K562 (cell line): ENCODE results near the gene UBE2C. TPM values are rescaled to one million over a fixed set of nuclear protein-coding genes. Genes with fewer than 3 reads are reported as not detected.

Source experiments
- ATAC-seq: fragments of 200-7000 bp; cut with Tn5 transposase; 3 replicates; pipeline ENCODE4 v1.9.1; 2020; ENCODE audit warnings: moderate library complexity
- BruUV-seq: library from RNA; stranded (reverse); fragments of 400-500 nt; replicated peaks from 2 replicates; lab custom pipeline; 2021; lab: Mats Ljungman, UMichigan
- CTCF ChIA-PET: fragments of 300-600 bp; formaldehyde crosslinking; extraction: SDS; loops from one replicate; lab custom pipeline; 2021; ENCODE audit warnings: low intra/inter-chr PET ratio; lab: Yijun Ruan, JAX
- POLR2A ChIA-PET: fragments of 300-600, 350-650 bp; sonication (Branson Sonifier 250); formaldehyde crosslinking; extraction: SDS; loops from one replicate; lab custom pipeline; 2021; ENCODE audit warnings: antibody characterized with exemption, inconsistent platforms; lab: Yijun Ruan, JAX
- DNase-seq, 4 experiments: peaks; one replicate each; pipeline versions ENCODE4 v3.0.0 to v3.0.0-alpha.2; 2011 to 2018; ENCODE audit warnings: low spot score in 3 of 4, mixed read lengths in 3 of 4; ENCODE audit errors: extremely low read depth in 1 of 4
- FAIRE-seq: peaks from 2 replicates; lab custom pipeline; 2011; peaks lifted over from hg19 to GRCh38; lab: Jason Lieb, UNC
- H2AFZ ChIP-seq: 2 replicates; pipeline ENCODE4 v1.6.0; 2011; ENCODE audit warnings: low read depth, low read length, control low read depth, inconsistent platforms
- H3K27ac ChIP-seq: fragments of 200-600 bp; 3 replicates; pipeline ENCODE4 v1.8.0; 2011; ENCODE audit warnings: low read depth, mild to moderate bottlenecking, control low read depth, inconsistent platforms, low read length, moderate library complexity, mixed read lengths; ENCODE audit errors: extremely low read depth
- H3K27me3 ChIP-seq, 2 experiments: fragments of 300-600 bp in 1 of 2; 2 replicates in 1 of 2; 3 replicates in 1 of 2; pipeline versions ENCODE4 v1.6.0 to v1.8.0; 2011; ENCODE audit warnings: inconsistent platforms in 2 of 2, low read length in 2 of 2, mild to moderate bottlenecking in 1 of 2, mixed read lengths in 1 of 2, moderate library complexity in 1 of 2; ENCODE audit not compliant: control insufficient read depth in 2 of 2, insufficient read depth in 2 of 2
- H3K36me3 ChIP-seq: fragments of 300-600 bp; 3 replicates; pipeline ENCODE4 v1.8.0; 2011; ENCODE audit warnings: mild to moderate bottlenecking, low read length, inconsistent platforms; ENCODE audit not compliant: control insufficient read depth, insufficient read depth
- H3K4me1 ChIP-seq, 2 experiments: fragments of 200-600 bp in 1 of 2; replicated peaks in 1 of 2; 2 replicates in 1 of 2; 3 replicates in 1 of 2; pipeline versions ENCODE4 v1.5.1 to v1.8.0; 2011; ENCODE audit warnings: inconsistent platforms in 2 of 2, low read length in 2 of 2, mild to moderate bottlenecking in 1 of 2, mixed read lengths in 1 of 2, moderate library complexity in 1 of 2; ENCODE audit not compliant: control insufficient read depth in 2 of 2, insufficient read depth in 2 of 2
- H3K4me2 ChIP-seq: 2 replicates; pipeline ENCODE4 v1.6.1; 2011; ENCODE audit warnings: low read length, control low read depth, inconsistent platforms, mixed read lengths; ENCODE audit not compliant: insufficient read depth
- H3K4me3 ChIP-seq: fragments of 200-600 bp; sonication (generic), shearing (Covaris generic); 2 replicates; pipeline ENCODE4 v1.5.1; 2016; ENCODE audit warnings: control low read depth, inconsistent platforms
- H3K79me2 ChIP-seq: fragments of 200-600 bp; 3 replicates; pipeline ENCODE4 v1.8.0; 2011; ENCODE audit warnings: low read length, inconsistent platforms; ENCODE audit not compliant: control insufficient read depth, insufficient read depth
- H3K9ac ChIP-seq, 2 experiments: 2 replicates each; pipeline versions ENCODE4 v1.6.0 to v1.6.1; 2011; ENCODE audit warnings: low read depth in 2 of 2, low read length in 2 of 2, control low read depth in 1 of 2, inconsistent platforms in 1 of 2, mild to moderate bottlenecking in 1 of 2, mixed read lengths in 1 of 2; ENCODE audit not compliant: insufficient read depth in 1 of 2
- H3K9me1 ChIP-seq: one replicate; pipeline ENCODE4 v1.6.0; 2011; ENCODE audit warnings: inconsistent platforms, mild to moderate bottlenecking, low read length, moderate library complexity; ENCODE audit not compliant: control insufficient read depth, insufficient read depth
- H3K9me3 ChIP-seq: replicated peaks from 2 replicates; pipeline ENCODE4 v1.5.1; 2011; ENCODE audit warnings: low read depth, low read length, inconsistent platforms; ENCODE audit not compliant: control insufficient read depth, insufficient read depth
- H4K20me1 ChIP-seq: replicated peaks from 2 replicates; pipeline ENCODE4 v1.6.1; 2011; ENCODE audit warnings: low read length, inconsistent platforms, mixed read lengths; ENCODE audit not compliant: control insufficient read depth, insufficient read depth
- FOXK2 ChIP-seq, 2 experiments: fragments of 450-650 bp; IDR thresholded peaks in 1 of 2; conservative IDR thresholded peaks in 1 of 2; 2 replicates each; pipeline ENCODE4 v1.6.1; 2016; ENCODE audit warnings: low read depth in 2 of 2, mild to moderate bottlenecking in 1 of 2
- LARP7 ChIP-seq: fragments of 450-650 bp; IDR thresholded peaks from 2 replicates; pipeline ENCODE4 v1.6.1; 2016
- MCM7 ChIP-seq, 2 experiments: fragments of 450-650 bp; IDR thresholded peaks; 2 replicates each; pipeline ENCODE4 v1.6.1; 2016 to 2018
- MYC ChIP-seq, 2 experiments: fragments of 250-450 bp in 1 of 2; sonication (Bioruptor Pico) in 1 of 2; IDR thresholded peaks; 2 replicates each; pipeline versions ENCODE4 v1.5.1 to v1.6.1; 2012 to 2021; ENCODE audit warnings: low read depth in 2 of 2, borderline replicate concordance in 1 of 2, improper control_type of control experiment in 1 of 2, low read length in 1 of 2, mild to moderate bottlenecking in 1 of 2, moderate library complexity in 1 of 2
- POLR3G ChIP-seq: IDR thresholded peaks from 2 replicates; pipeline ENCODE4 v1.6.1; 2011; ENCODE audit not compliant: insufficient read length, insufficient replicate concordance; ENCODE audit errors: extremely low read depth
- PYGO2 ChIP-seq: fragments of 450-650 bp; IDR thresholded peaks from 2 replicates; pipeline ENCODE4 v1.6.1; 2016; ENCODE audit warnings: mild to moderate bottlenecking, missing genetic modification characterization, moderate library complexity, missing compliant biosample characterization
- ZC3H8 ChIP-seq: fragments of 450-650 bp; IDR thresholded peaks from 2 replicates; pipeline ENCODE4 v1.6.1; 2017
- ZNF354B ChIP-seq: fragments of 250-450 bp; sonication (Bioruptor Pico); IDR thresholded peaks from 2 replicates; pipeline ENCODE4 v1.4.0; 2020
- ZNF561 ChIP-seq: fragments of 450-650 bp; formaldehyde crosslinking; conservative IDR thresholded peaks from 2 replicates; pipeline ENCODE4 v1.4.0; 2020; ENCODE audit warnings: mild to moderate bottlenecking, moderate library complexity
- ZSCAN29 ChIP-seq: fragments of 450-650 bp; IDR thresholded peaks from 2 replicates; pipeline ENCODE4 v1.6.1; 2017
- WGBS: fragments of 100-300 bp; shearing (Covaris generic); methylation state at CpG from one replicate; pipeline ENCODE4 v1.1.6; 2016; ENCODE audit warnings: low coverage, mixed read lengths; ENCODE audit not compliant: insufficient coverage; ENCODE audit errors: missing lambda C conversion rate; 5-methylcytosine and 5-hydroxymethylcytosine counted together
- in situ Hi-C: fragments of 300-500 bp; cut with MboI; formaldehyde crosslinking; loops from 4 replicates; pipeline ENCODE4 v1.15.0; 2018; ENCODE audit warnings: inconsistent platforms, mixed read lengths
- intact Hi-C: fragments of 100-400 bp; cut with micrococcal nuclease; formaldehyde crosslinking; loops from 2 replicates; pipeline ENCODE4 v1.14.2; 2022
- polyA plus RNA-seq, 8 experiments: library from polyadenylated mRNA; depleted of rRNA in 4 of 8; stranded (reverse) in 5 of 8; unstranded in 3 of 8; fragments of >200 nt; fragmentation: Nextera tagmentation in 2 of 8; fragmentation: Illumina TruSeq in 1 of 8; extraction: Ambion mirVana in 2 of 8; extraction: Trizol in 1 of 8; gene quantifications; 2 replicates each; pipeline versions ENCODE4 v1.2.1 to v1.2.3, GENCODE V29; 2011 to 2014; ENCODE audit warnings: inconsistent platforms in 1 of 8, missing spikeins in 1 of 8
- total RNA-seq, 7 experiments: library from RNA; depleted of rRNA in 6 of 7; stranded (reverse); fragments of >200 nt in 6 of 7; fragmentation: Illumina TruSeq in 2 of 7; extraction: Trizol in 2 of 7; gene quantifications; 2 replicates each; pipeline versions ENCODE4 v1.2.1 to v1.2.3, GENCODE V29; 2011 to 2021; ENCODE audit warnings: low replicate concordance in 1 of 7
- TF ChIP-seq, protein P1 (sequence below): fragments of 450-650 bp; formaldehyde crosslinking; IDR thresholded peaks from 2 replicates; pipeline ENCODE4 v1.4.0; 2022; ENCODE audit warnings: missing genetic modification characterization

UBE2C gene
- total and polyA plus RNA-seq, 9 of the 15 experiments (the other 6 are each of a cell fraction or from before 2014, with no cell fraction given): 0.51 to 1.6 (median 0.69) TPM

GRCh38 chr20:45768479-45768878 lies 44.0 kb upstream of the UBE2C start:
- DNase-seq: no peak
- no peaks in the 10 kb centered on the region for H3K9me3 ChIP-seq
- no peak overlapping the region for H3K4me2 ChIP-seq
- H3K36me3 ChIP-seq: no peaks in the 10 kb centered on the region
- no peak overlapping the region for H2AFZ ChIP-seq
- H4K20me1 ChIP-seq: no peaks in the 10 kb centered on the region
- H3K27ac ChIP-seq: no peak overlapping the region
- H3K27me3 ChIP-seq: peaks cover 6 to 8% of the 10 kb centered on the region in 2 experiments; a peak in 3 of 5 replicates
- in situ Hi-C loops: loop anchor here (5.0 kb wide), 1 partner anchor 226 kb away; no protein-coding TSS in a partner anchor
- CTCF ChIA-PET: no interaction called here
- no peak overlapping the region for H3K9ac ChIP-seq
- no peaks in the 10 kb centered on the region for H3K9me1 ChIP-seq
- no peak for FAIRE-seq
- intact Hi-C loops: no loop called here
- POLR2A ChIA-PET: interaction anchor here (1.2 kb wide), 1 partner anchor 425 kb away, joined by 3 read pairs; no protein-coding TSS in a partner anchor
- BruUV-seq: no TSS peak
- no peak overlapping the region for H3K4me3 ChIP-seq
- peaks cover 0 to 2% of the 10 kb centered on the region in 2 experiments; a peak in 2 of 5 replicates for H3K4me1 ChIP-seq
- no peak for ATAC-seq
- no peak for TF ChIP-seq MCM7 (IDR thresholded peaks at IDR 0.05)
- TF ChIP-seq ZNF561 (CRISPR knock-in tag): no peak
- no peaks in the 10 kb centered on the region for H3K79me2 ChIP-seq

- ChIA-PET CTCF (interaction anchor here (0.7 to 2.7 kb wide), 17 partner anchors 11 to 465 kb away, joined by 3 to 29 read pairs (median 3); partner anchors contain the start of genes EPPIN, RBPJL and SYS1), POLR2A (interaction anchor here (0.6 to 1.4 kb wide), 7 partner anchors 10 to 466 kb away, joined by 3 to 4 read pairs (median 3); no protein-coding TSS in a partner anchor)
- no TSS peak for BruUV-seq
- DNase-seq (peak; percentile 73 to 87 (median 74)), FAIRE-seq (peak; percentile 95), ATAC-seq (peak; percentile 87)
- Histone ChIP-seq H3K4me1 (peaks cover 0 to 2% of the 10 kb centered on the region in 2 experiments; a peak in 2 of 5 replicates), H3K27ac (no peak overlapping the region), H3K79me2 (no peaks in the 10 kb centered on the region), H3K4me3 (no peak overlapping the region), H3K9me3 (no peaks in the 10 kb centered on the region), H3K4me2 (no peak overlapping the region), H2AFZ (peak overlapping the region; percentile 60), H3K27me3 (peaks cover 5 to 8% of the 10 kb centered on the region in 2 experiments), H3K9me1 (no peaks in the 10 kb centered on the region), H3K36me3 (no peaks in the 10 kb centered on the region), H3K9ac (no peak overlapping the region), H4K20me1 (no peaks in the 10 kb centered on the region)
- intact Hi-C loops (loop anchor here (1.0 to 5.0 kb wide), 6 partner anchors 142 to 448 kb away; partner anchors contain the start of gene WFDC10A), in situ Hi-C loops (loop anchor here (5.0 to 10.0 kb wide), 2 partner anchors 316 to 449 kb away; no protein-coding TSS in a partner anchor)
- 22% methylated on average over 4 of the region's 5 CpGs for WGBS
- no peak for TF ChIP-seq LARP7
- no peak for TF ChIP-seq ZC3H8
- no peak for TF ChIP-seq PYGO2 (tag)
- TF ChIP-seq ZSCAN29: no peak
- no peak for TF ChIP-seq POLR3G
- peak; percentile 90 to 94 for TF ChIP-seq FOXK2 (conservative IDR thresholded peaks at IDR 0.05 in 1 of 2, IDR thresholded peaks at IDR 0.05 in 1 of 2; ENCODE audit: low read depth in 2 of 2)
- TF ChIP-seq, protein P1, sequence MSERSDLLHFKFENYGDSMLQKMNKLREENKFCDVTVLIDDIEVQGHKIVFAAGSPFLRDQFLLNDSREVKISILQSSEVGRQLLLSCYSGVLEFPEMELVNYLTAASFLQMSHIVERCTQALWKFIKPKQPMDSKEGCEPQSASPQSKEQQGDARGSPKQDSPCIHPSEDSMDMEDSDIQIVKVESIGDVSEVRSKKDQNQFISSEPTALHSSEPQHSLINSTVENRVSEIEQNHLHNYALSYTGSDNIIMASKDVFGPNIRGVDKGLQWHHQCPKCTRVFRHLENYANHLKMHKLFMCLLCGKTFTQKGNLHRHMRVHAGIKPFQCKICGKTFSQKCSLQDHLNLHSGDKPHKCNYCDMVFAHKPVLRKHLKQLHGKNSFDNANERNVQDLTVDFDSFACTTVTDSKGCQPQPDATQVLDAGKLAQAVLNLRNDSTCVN (CRISPR knock-in tag): no peak
- TF ChIP-seq ZNF354B (CRISPR knock-in tag): no peak
- TF ChIP-seq MYC (IDR thresholded peaks at IDR 0.05; ENCODE audit: low read depth, low read length): peak; percentile 74
- TF ChIP-seq MYC (CRISPR knock-in tag; IDR thresholded peaks at IDR 0.05; ENCODE audit: borderline replicate concordance, low read depth): no peak
Observed at GRCh38 chr20:45771182-45771759, 41.2 kb upstream of the UBE2C start.
